H9 (cell line): ENCODE measurements around the gene UBE3A. TPM values are rescaled to one million over a fixed set of nuclear protein-coding genes. Genes with fewer than 3 reads are reported as not detected.

Source experiments
- DNase-seq: peaks from one replicate; pipeline ENCODE4 v3.0.0-alpha.2; 2017
- H2AFZ ChIP-seq: one replicate; pipeline ENCODE4 v1.6.1; 2013; ENCODE audit warnings: mild to moderate bottlenecking, low read length, control low read depth, moderate library complexity
- H2AK5ac ChIP-seq: 2 replicates; pipeline ENCODE4 v1.6.1; 2013; ENCODE audit warnings: low read length, control low read depth, mixed read lengths; ENCODE audit not compliant: insufficient read length
- H2BK120ac ChIP-seq: one replicate; pipeline ENCODE4 v1.6.1; 2013; ENCODE audit warnings: low read depth, mild to moderate bottlenecking, low read length, control low read depth, inconsistent platforms; ENCODE audit not compliant: poor library complexity, severe bottlenecking
- H2BK12ac ChIP-seq: 2 replicates; pipeline ENCODE4 v1.6.1; 2013; ENCODE audit warnings: low read length, control low read depth, mixed read lengths, low read depth; ENCODE audit not compliant: insufficient read length
- H2BK15ac ChIP-seq: 2 replicates; pipeline ENCODE4 v1.6.1; 2013; ENCODE audit warnings: low read depth, low read length, control low read depth
- H2BK20ac ChIP-seq: one replicate; pipeline ENCODE4 v1.6.1; 2013; ENCODE audit warnings: low read depth, mild to moderate bottlenecking, low read length, control low read depth, inconsistent platforms; ENCODE audit not compliant: poor library complexity, severe bottlenecking
- H2BK5ac ChIP-seq: 2 replicates; pipeline ENCODE4 v1.6.1; 2013; ENCODE audit warnings: low read length, control low read depth, mixed read lengths; ENCODE audit not compliant: insufficient read length
- H3K14ac ChIP-seq: 2 replicates; pipeline ENCODE4 v1.6.1; 2013; ENCODE audit warnings: low read length, control low read depth; ENCODE audit not compliant: insufficient read depth
- H3K18ac ChIP-seq: 2 replicates; pipeline ENCODE4 v1.6.1; 2013; ENCODE audit warnings: low read depth, mild to moderate bottlenecking, mixed read lengths, low read length, control low read depth; ENCODE audit not compliant: insufficient read length
- H3K23ac ChIP-seq: 2 replicates; pipeline ENCODE4 v1.6.1; 2013; ENCODE audit warnings: low read length, control low read depth, mixed read lengths, low read depth; ENCODE audit not compliant: insufficient read length
- H3K23me2 ChIP-seq: 2 replicates; pipeline ENCODE4 v1.6.1; 2013; ENCODE audit warnings: low read depth, mild to moderate bottlenecking, mixed read lengths, low read length, control low read depth; ENCODE audit not compliant: insufficient read length, poor library complexity, severe bottlenecking
- H3K27ac ChIP-seq: 2 replicates; pipeline ENCODE4 v1.5.1; 2013; ENCODE audit warnings: low read length, control low read depth, mixed read lengths, low read depth; ENCODE audit not compliant: insufficient read length
- H3K27me3 ChIP-seq: 2 replicates; pipeline ENCODE4 v1.6.1; 2013; ENCODE audit warnings: low read length, control low read depth, inconsistent platforms; ENCODE audit not compliant: insufficient read depth
- H3K4ac ChIP-seq: 2 replicates; pipeline ENCODE4 v1.6.1; 2013; ENCODE audit warnings: low read depth, mild to moderate bottlenecking, control low read depth, inconsistent platforms, low read length, moderate library complexity
- H3K4me1 ChIP-seq: 2 replicates; pipeline ENCODE4 v1.6.1; 2013; ENCODE audit warnings: low read length, control low read depth, inconsistent platforms; ENCODE audit not compliant: insufficient read depth
- H3K4me2 ChIP-seq: 2 replicates; pipeline ENCODE4 v1.6.1; 2013; ENCODE audit warnings: low read length, control low read depth, mixed read lengths; ENCODE audit not compliant: insufficient read length, insufficient read depth
- H3K56ac ChIP-seq: 2 replicates; pipeline ENCODE4 v1.6.1; 2013; ENCODE audit warnings: low read depth, mild to moderate bottlenecking, mixed read lengths, low read length, control low read depth; ENCODE audit not compliant: insufficient read length
- H3K79me1 ChIP-seq: 2 replicates; pipeline ENCODE4 v1.6.1; 2013; ENCODE audit warnings: low read depth, mild to moderate bottlenecking, moderate library complexity, low read length, control low read depth, inconsistent platforms; ENCODE audit not compliant: insufficient read depth, poor library complexity, severe bottlenecking
- H3K79me2 ChIP-seq: 2 replicates; pipeline ENCODE4 v1.6.1; 2013; ENCODE audit warnings: low read length, control low read depth, inconsistent platforms; ENCODE audit not compliant: insufficient read depth
- H3K9ac ChIP-seq: 2 replicates; pipeline ENCODE4 v1.6.1; 2013; ENCODE audit warnings: low read length, control low read depth, mixed read lengths; ENCODE audit not compliant: insufficient read length; ENCODE audit errors: extremely low read depth
- H3K9me3 ChIP-seq: one replicate; pipeline ENCODE4 v1.6.1; 2013; ENCODE audit warnings: low read depth, low read length, inconsistent platforms; ENCODE audit not compliant: control insufficient read depth
- H3T11ph ChIP-seq: one replicate; pipeline ENCODE4 v1.6.1; 2013; ENCODE audit warnings: mild to moderate bottlenecking, low read length, control low read depth, inconsistent platforms
- H4K20me1 ChIP-seq: one replicate; pipeline ENCODE4 v1.6.1; 2013; ENCODE audit not compliant: control insufficient read depth, insufficient read length, insufficient read depth
- H4K5ac ChIP-seq: 2 replicates; pipeline ENCODE4 v1.6.1; 2013; ENCODE audit warnings: low read depth, mild to moderate bottlenecking, mixed read lengths, low read length, control low read depth; ENCODE audit not compliant: insufficient read length
- H4K8ac ChIP-seq: replicated peaks from 2 replicates; pipeline ENCODE4 v1.6.1; 2013; ENCODE audit warnings: low read length, control low read depth, mixed read lengths, low read depth; ENCODE audit not compliant: insufficient read length
- H4K91ac ChIP-seq: 2 replicates; pipeline ENCODE4 v1.6.1; 2013; ENCODE audit warnings: low read depth, mild to moderate bottlenecking, moderate library complexity, mixed read lengths, low read length, control low read depth; ENCODE audit not compliant: insufficient read length
- H3K27ac Mint-ChIP-seq, 3 experiments: 2 replicates in 2 of 3; 3 replicates in 1 of 3; pipeline ENCODE4 v1.8.0; 2020 to 2021; ENCODE audit warnings: mixed read lengths in 3 of 3, mild to moderate bottlenecking in 1 of 3, moderate library complexity in 1 of 3
- H3K27me3 Mint-ChIP-seq: 2 replicates; pipeline ENCODE4 v1.8.0; 2021; ENCODE audit warnings: low read depth, mild to moderate bottlenecking, moderate library complexity, mixed read lengths
- H3K36me3 Mint-ChIP-seq, 3 experiments: 2 replicates in 2 of 3; 3 replicates in 1 of 3; pipeline ENCODE4 v1.8.0; 2020 to 2021; ENCODE audit warnings: low read depth in 3 of 3, mixed read lengths in 3 of 3; ENCODE audit not compliant: insufficient read depth in 1 of 3
- H3K4me1 Mint-ChIP-seq, 2 experiments: 2 replicates each; pipeline ENCODE4 v1.8.0; 2020; ENCODE audit warnings: mixed read lengths in 2 of 2
- H3K4me3 Mint-ChIP-seq, 2 experiments: 2 replicates in 1 of 2; 3 replicates in 1 of 2; pipeline ENCODE4 v1.8.0; 2020 to 2021; ENCODE audit warnings: mild to moderate bottlenecking in 2 of 2, mixed read lengths in 2 of 2, moderate library complexity in 1 of 2
- H3K9me3 Mint-ChIP-seq, 2 experiments: 2 replicates in 1 of 2; 3 replicates in 1 of 2; pipeline ENCODE4 v1.8.0; 2020; ENCODE audit warnings: mild to moderate bottlenecking in 2 of 2, mixed read lengths in 2 of 2, moderate library complexity in 1 of 2
- CTCF ChIP-seq: fragments of 200-600 bp; sonication (generic); conservative IDR thresholded peaks from 3 replicates; pipeline ENCODE4 v1.8.0; 2021; ENCODE audit warnings: antibody characterized with exemption, mild to moderate bottlenecking
- WGBS: extraction: QIAGEN DNeasy Blood & Tissue Kit; methylation state at CpG from one replicate; pipeline ENCODE4 v1.1.7; 2013; ENCODE audit warnings: missing lambda C conversion rate, low lambda C conversion rate, mixed read lengths; ENCODE audit not compliant: insufficient read length; ENCODE audit errors: extremely low coverage; 5-methylcytosine and 5-hydroxymethylcytosine counted together
- total RNA-seq: library from RNA; stranded (reverse); gene quantifications from 2 replicates; pipeline ENCODE4 v1.2.1, GENCODE V29; 2021

The UBE3A gene
- total RNA-seq, 1 experiment from 2014 or later = 108 TPM

- H3K27me3 Mint-ChIP-seq = no peaks in the 10 kb centered on the region
- H3K9me3 ChIP-seq = no peaks in the 10 kb centered on the region
- no peaks in the 10 kb centered on the region for H3K23me2 ChIP-seq
- H4K8ac ChIP-seq = no peak overlapping the region
- H3K4ac ChIP-seq = no peak overlapping the region
- no peak overlapping the region for H4K5ac ChIP-seq
- H3K27me3 ChIP-seq = no peaks in the 10 kb centered on the region; the same call in 1 of the 2 replicates
- no peak overlapping the region for H4K91ac ChIP-seq
- no peak overlapping the region for H3K18ac ChIP-seq
- no peak for DNase-seq
- H2BK120ac ChIP-seq = no peak overlapping the region
- H2AK5ac ChIP-seq = no peak overlapping the region
- H3K9me3 Mint-ChIP-seq = no peaks in the 10 kb centered on the region
- H3K4me2 ChIP-seq = no peak overlapping the region
- H3K4me1 ChIP-seq = no peaks in the 10 kb centered on the region
- no peak overlapping the region for H3K27ac ChIP-seq
- no peak for TF ChIP-seq CTCF
- H3K23ac ChIP-seq = no peak overlapping the region
- no peak overlapping the region for H2BK12ac ChIP-seq
- peaks cover 8% of the 10 kb centered on the region for H3K79me1 ChIP-seq
- no peak overlapping the region for H2BK20ac ChIP-seq
- no peak overlapping the region for H3T11ph ChIP-seq
- H3K27ac Mint-ChIP-seq = no peak overlapping the region
- H2AFZ ChIP-seq = no peak overlapping the region
- no peak overlapping the region for H2BK5ac ChIP-seq
- no peak overlapping the region for H2BK15ac ChIP-seq
- no peak overlapping the region for H3K9ac ChIP-seq
- H3K4me1 Mint-ChIP-seq = peaks cover 0 to 3% of the 10 kb centered on the region in 2 experiments; a peak in 1 of 4 replicates
- no peak overlapping the region for H3K56ac ChIP-seq
- WGBS = no CpG with 5 or more reads among the region's 1 CpG
- peaks cover 31 to 57% (median 39%) of the 10 kb centered on the region in 3 experiments for H3K36me3 Mint-ChIP-seq
- H3K4me3 Mint-ChIP-seq = no peak overlapping the region
- no peaks in the 10 kb centered on the region; the same call in 1 of the 2 replicates for H3K79me2 ChIP-seq
- no peaks in the 10 kb centered on the region for H4K20me1 ChIP-seq
- H3K14ac ChIP-seq = no peak overlapping the region
Observed at GRCh38 chr15:25372298-25372697, 66.5 kb downstream of the UBE3A start.
